CD4-positive, alpha-beta T cell treated with Interleukin-15 for 1 hour (primary cell): ENCODE measurements around the gene DEFB125.
"Not testable (repeated sequence)": the region's sequence is repeated elsewhere in the genome, so short reads cannot be mapped to it uniquely, and the experiment has no call there.

ENCODE experiments used
- DNase-seq: peaks from one replicate; pipeline ENCODE4 v3.0.0-alpha.2; 2020

DEFB125 gene

GRCh38 chr20:87401-87800 is at the start of gene DEFB125:
TSS of gene DEFB125 (plus strand) at chr20:87672. CDS start at chr20:87710, 38 bp downstream.
- no peak for DNase-seq

- no peak for DNase-seq
These were observed 27.2 kb upstream of the DEFB125 start for GRCh38 chr20:60035-60918.

GRCh38 chr20:61230-61629 is 26.2 kb upstream of the DEFB125 start:
- no peak for DNase-seq

- no peak for DNase-seq
These were observed 25.7 kb upstream of the DEFB125 start for GRCh38 chr20:61757-62156.

- no peak for DNase-seq
These were observed 25.0 kb upstream of the DEFB125 start for GRCh38 chr20:62487-62886.

- DNase-seq, result no peak
These were observed 23.4 kb upstream of the DEFB125 start for GRCh38 chr20:64026-64603.

- DNase-seq, result no peak
These were observed 22.6 kb upstream of the DEFB125 start for GRCh38 chr20:64766-65322.

- no peak for DNase-seq
These were observed 10.2 kb upstream of the DEFB125 start for GRCh38 chr20:77231-77630.

- no peak for DNase-seq
These were observed 9.1 kb upstream of the DEFB125 start for GRCh38 chr20:78338-78737.

- DNase-seq, result no peak
These were observed 7.9 kb upstream of the DEFB125 start for GRCh38 chr20:79565-79964.

GRCh38 chr20:90651-91050 is 3.2 kb downstream of the DEFB125 start:
- DNase-seq, result no peak

- DNase-seq, result no peak
These were observed 6.2 kb downstream of the DEFB125 start for GRCh38 chr20:93641-94040.

GRCh38 chr20:95215-95614 is 7.7 kb downstream of the DEFB125 start:
- no peak for DNase-seq

GRCh38 chr20:97691-98090 is 10.2 kb downstream of the DEFB125 start:
- DNase-seq, result not testable (repeated sequence)

GRCh38 chr20:101975-102374 is 14.5 kb downstream of the DEFB125 start:
- DNase-seq, result no peak

- DNase-seq, result no peak
These were observed 16.0 kb downstream of the DEFB125 start for GRCh38 chr20:103456-103855.

GRCh38 chr20:112396-112795 is 24.9 kb downstream of the DEFB125 start:
- DNase-seq, result no peak

GRCh38 chr20:117518-117917 is 30.0 kb downstream of the DEFB125 start:
- DNase-seq, result no peak

GRCh38 chr20:129786-130323 is 42.4 kb downstream of the DEFB125 start:
- DNase-seq, result not testable (repeated sequence)

GRCh38 chr20:137668-138490 is 50.4 kb downstream of the DEFB125 start:
- no peak for DNase-seq

GRCh38 chr20:142290-142689 is 54.8 kb downstream of the DEFB125 start, which contains the start of gene DEFB126:
TSS of gene DEFB126 (plus strand) at chr20:142590. CDS start at chr20:142629, 39 bp downstream.
- DNase-seq, result no peak

- DNase-seq, result no peak
These were observed 58.4 kb downstream of the DEFB125 start for GRCh38 chr20:145877-146276.
